Stimulated activated CD8-positive, alpha-beta memory T cell treated with anti-CD3 and anti-CD28 coated beads, Interleukin-4, amount 100 ng/mL, for 48 hours (primary cell): ENCODE measurements around the gene SH3GL3.

Source experiments
- DNase-seq: peaks from one replicate; pipeline ENCODE4 v3.0.0-alpha.2; 2020

The SH3GL3 gene

GRCh38 chr15:83571820-83572707, 124.9 kb downstream of the SH3GL3 start:
- DNase-seq = no peak

- no peak for DNase-seq
These were observed 127.2 kb downstream of the SH3GL3 start for GRCh38 chr15:83574345-83574744.

- DNase-seq = no peak
These were observed 131.6 kb downstream of the SH3GL3 start for GRCh38 chr15:83578691-83579090.

GRCh38 chr15:83581381-83581780, 134.2 kb downstream of the SH3GL3 start:
- no peak for DNase-seq

GRCh38 chr15:83582381-83582780, 135.2 kb downstream of the SH3GL3 start:
- no peak for DNase-seq

GRCh38 chr15:83585601-83586335, 138.6 kb downstream of the SH3GL3 start:
- no peak for DNase-seq

GRCh38 chr15:83587091-83587490, 139.9 kb downstream of the SH3GL3 start:
- no peak for DNase-seq

- DNase-seq = no peak
These were observed 141.3 kb downstream of the SH3GL3 start for GRCh38 chr15:83588441-83588840.

GRCh38 chr15:83592370-83593040, 145.4 kb downstream of the SH3GL3 start:
- DNase-seq = no peak

- no peak for DNase-seq
These were observed 148.1 kb downstream of the SH3GL3 start for GRCh38 chr15:83595191-83595590.

GRCh38 chr15:83598031-83598430, 150.9 kb downstream of the SH3GL3 start:
- DNase-seq = no peak

GRCh38 chr15:83602021-83602420, 154.9 kb downstream of the SH3GL3 start:
- no peak for DNase-seq

- no peak for DNase-seq
These were observed 157.4 kb downstream of the SH3GL3 start for GRCh38 chr15:83604549-83604948.

- DNase-seq = no peak
These were observed 158.2 kb downstream of the SH3GL3 start for GRCh38 chr15:83605111-83605945.

- no peak for DNase-seq
These were observed 163.0 kb downstream of the SH3GL3 start for GRCh38 chr15:83610132-83610531.

GRCh38 chr15:83610901-83611685, 164.0 kb downstream of the SH3GL3 start:
- no peak for DNase-seq

- no peak for DNase-seq
These were observed 165.1 kb downstream of the SH3GL3 start for GRCh38 chr15:83612226-83612625.

- DNase-seq = no peak
These were observed 165.9 kb downstream of the SH3GL3 start for GRCh38 chr15:83612898-83613635.

- DNase-seq = no peak
These were observed 166.6 kb downstream of the SH3GL3 start for GRCh38 chr15:83613714-83614113.

GRCh38 chr15:83616840-83617239, 169.7 kb downstream of the SH3GL3 start:
- DNase-seq = no peak
